ENCODE measurements around the gene CDK5RAP2. TPM values are rescaled to one million over a fixed set of nuclear protein-coding genes. Genes with fewer than 3 reads are reported as not detected.

The CDK5RAP2 gene
- total and polyA plus RNA-seq, 2 experiments from 2014 or later: 23.9 to 30.9 TPM

GRCh38 chr9:120612218-120612617 lies 32.3 kb upstream of the CDK5RAP2 start:
- Histone ChIP-seq H3K4me2 (no peak overlapping the region), H3K9me2 (replicated peaks; ENCODE audit: insufficient read depth) (no peaks in the 10 kb centered on the region), H3K27ac (no peak overlapping the region), H3K9me3 (ENCODE audit: low read depth) (no peaks in the 10 kb centered on the region), H3K79me2 (no peaks in the 10 kb centered on the region), H4K20me1 (ENCODE audit: insufficient read depth, poor library complexity, severe bottlenecking) (no peaks in the 10 kb centered on the region), H3K4me3 (no peak overlapping the region), H2AFZ (no peak overlapping the region), H3K36me3 (replicated peaks; ENCODE audit: insufficient read depth, low read depth) (no peaks in the 10 kb centered on the region), H3K4me1 (ENCODE audit: insufficient read depth) (no peaks in the 10 kb centered on the region), H3K27me3 (no peaks in the 10 kb centered on the region)
- DNase-seq (ENCODE audit: low spot score): no peak
- WGBS (ENCODE audit: low lambda C conversion rate, missing lambda C conversion rate): 74% methylated on average over 1 of the region's 1 CpG
- no peak for TF ChIP-seq EZH2phosphoT487 (IDR thresholded peaks at IDR 0.05; ENCODE audit: low read depth, severe bottlenecking, unreplicated experiment)
- TF ChIP-seq, protein P1, sequence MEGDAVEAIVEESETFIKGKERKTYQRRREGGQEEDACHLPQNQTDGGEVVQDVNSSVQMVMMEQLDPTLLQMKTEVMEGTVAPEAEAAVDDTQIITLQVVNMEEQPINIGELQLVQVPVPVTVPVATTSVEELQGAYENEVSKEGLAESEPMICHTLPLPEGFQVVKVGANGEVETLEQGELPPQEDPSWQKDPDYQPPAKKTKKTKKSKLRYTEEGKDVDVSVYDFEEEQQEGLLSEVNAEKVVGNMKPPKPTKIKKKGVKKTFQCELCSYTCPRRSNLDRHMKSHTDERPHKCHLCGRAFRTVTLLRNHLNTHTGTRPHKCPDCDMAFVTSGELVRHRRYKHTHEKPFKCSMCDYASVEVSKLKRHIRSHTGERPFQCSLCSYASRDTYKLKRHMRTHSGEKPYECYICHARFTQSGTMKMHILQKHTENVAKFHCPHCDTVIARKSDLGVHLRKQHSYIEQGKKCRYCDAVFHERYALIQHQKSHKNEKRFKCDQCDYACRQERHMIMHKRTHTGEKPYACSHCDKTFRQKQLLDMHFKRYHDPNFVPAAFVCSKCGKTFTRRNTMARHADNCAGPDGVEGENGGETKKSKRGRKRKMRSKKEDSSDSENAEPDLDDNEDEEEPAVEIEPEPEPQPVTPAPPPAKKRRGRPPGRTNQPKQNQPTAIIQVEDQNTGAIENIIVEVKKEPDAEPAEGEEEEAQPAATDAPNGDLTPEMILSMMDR (IDR thresholded peaks at IDR 0.05; ENCODE audit: poor library complexity): peak; percentile 40

DNA sequence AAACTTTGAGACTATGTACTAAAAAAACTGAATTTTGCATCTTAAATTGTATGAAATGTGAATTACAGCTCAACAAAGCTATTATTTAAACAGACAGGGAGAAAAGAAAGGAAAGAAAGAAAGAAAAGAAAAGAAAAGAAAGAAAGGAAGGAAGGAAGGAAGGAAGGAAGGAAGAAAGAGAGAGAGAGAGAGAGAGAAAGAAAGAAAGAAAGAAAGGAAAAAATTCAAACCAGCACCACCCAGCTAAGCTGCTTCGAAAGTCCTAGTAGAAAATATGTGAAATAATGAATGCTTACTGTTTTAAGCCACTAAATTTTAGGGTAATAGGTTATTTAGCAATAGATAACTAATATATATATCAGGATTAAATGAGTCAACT lies 31.7 kb upstream of the CDK5RAP2 start:
- no peaks in the 10 kb centered on the region for H3K36me3 ChIP-seq (replicated peaks; ENCODE audit: insufficient read depth, low read depth)
- TF ChIP-seq, protein P1 (IDR thresholded peaks at IDR 0.05; ENCODE audit: poor library complexity): no peak
- TF ChIP-seq EZH2 (IDR thresholded peaks at IDR 0.05; ENCODE audit: borderline replicate concordance) (no peak), EZH2phosphoT487 (IDR thresholded peaks at IDR 0.05; ENCODE audit: low read depth, severe bottlenecking, unreplicated experiment) (no peak)
- no peak overlapping the region for H3K4me3 ChIP-seq
- 91% methylated on average over 1 of the region's 1 CpG for WGBS (ENCODE audit: low lambda C conversion rate, missing lambda C conversion rate)
- no peaks in the 10 kb centered on the region for H3K9me3 ChIP-seq (ENCODE audit: low read depth)
- no peak overlapping the region for H3K4me2 ChIP-seq
- H4K20me1 ChIP-seq (ENCODE audit: insufficient read depth, poor library complexity, severe bottlenecking): no peaks in the 10 kb centered on the region
- H3K4me1 ChIP-seq (ENCODE audit: insufficient read depth): no peaks in the 10 kb centered on the region
- H3K27ac ChIP-seq: no peak overlapping the region
- H3K27me3 ChIP-seq: no peaks in the 10 kb centered on the region
- DNase-seq (ENCODE audit: low spot score): no peak
- no peak overlapping the region for H2AFZ ChIP-seq
- no peaks in the 10 kb centered on the region for H3K79me2 ChIP-seq
- H3K9me2 ChIP-seq (replicated peaks; ENCODE audit: insufficient read depth): no peaks in the 10 kb centered on the region

DNA sequence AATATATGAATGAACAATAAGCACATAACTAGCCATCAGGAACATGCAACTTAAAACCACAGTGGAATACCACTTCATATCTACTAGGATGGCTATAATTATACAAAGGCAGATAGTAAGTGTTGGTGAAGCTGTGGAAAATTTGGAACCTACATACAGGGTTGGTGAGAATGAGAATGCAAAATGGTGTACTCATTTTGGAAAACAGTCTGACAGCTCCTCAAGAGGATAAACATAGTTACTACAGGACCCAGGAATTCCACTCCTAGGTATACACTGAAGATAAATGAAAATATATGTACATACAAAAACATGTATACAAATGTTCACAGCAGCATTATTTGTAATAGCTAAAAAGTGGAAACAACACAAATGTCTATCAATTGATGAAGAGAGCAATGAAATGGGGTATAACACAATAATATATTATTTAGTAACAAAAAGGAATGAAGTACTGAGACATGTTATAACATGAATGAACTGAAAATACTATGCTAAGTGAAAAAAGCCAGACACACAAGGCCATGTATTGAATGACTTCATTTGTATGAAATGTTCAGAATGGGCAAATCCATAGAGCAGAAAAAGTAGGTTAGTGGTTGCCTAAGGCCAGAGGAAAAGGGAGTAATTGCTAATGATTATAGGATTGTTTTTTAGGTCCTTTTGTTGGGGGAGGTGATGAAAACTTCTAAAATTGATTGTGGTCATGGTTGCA lies 31.2 kb upstream of the CDK5RAP2 start:
- no peak overlapping the region for H3K4me3 ChIP-seq
- H3K4me1 ChIP-seq (ENCODE audit: insufficient read depth): no peaks in the 10 kb centered on the region
- no peak overlapping the region for H2AFZ ChIP-seq
- H3K79me2 ChIP-seq: no peaks in the 10 kb centered on the region
- H3K9me2 ChIP-seq (replicated peaks; ENCODE audit: insufficient read depth): no peaks in the 10 kb centered on the region
- H3K9me3 ChIP-seq (ENCODE audit: low read depth): no peaks in the 10 kb centered on the region
- TF ChIP-seq, protein P1 (IDR thresholded peaks at IDR 0.05; ENCODE audit: poor library complexity): peak; percentile 16
- no peak for TF ChIP-seq EZH2phosphoT487 (IDR thresholded peaks at IDR 0.05; ENCODE audit: low read depth, severe bottlenecking, unreplicated experiment)
- no peak overlapping the region for H3K4me2 ChIP-seq
- no peaks in the 10 kb centered on the region for H4K20me1 ChIP-seq (ENCODE audit: insufficient read depth, poor library complexity, severe bottlenecking)
- no peak for DNase-seq (ENCODE audit: low spot score)
- no peaks in the 10 kb centered on the region for H3K27me3 ChIP-seq
- no peak overlapping the region for H3K27ac ChIP-seq
- no peaks in the 10 kb centered on the region for H3K36me3 ChIP-seq (replicated peaks; ENCODE audit: insufficient read depth, low read depth)

DNA sequence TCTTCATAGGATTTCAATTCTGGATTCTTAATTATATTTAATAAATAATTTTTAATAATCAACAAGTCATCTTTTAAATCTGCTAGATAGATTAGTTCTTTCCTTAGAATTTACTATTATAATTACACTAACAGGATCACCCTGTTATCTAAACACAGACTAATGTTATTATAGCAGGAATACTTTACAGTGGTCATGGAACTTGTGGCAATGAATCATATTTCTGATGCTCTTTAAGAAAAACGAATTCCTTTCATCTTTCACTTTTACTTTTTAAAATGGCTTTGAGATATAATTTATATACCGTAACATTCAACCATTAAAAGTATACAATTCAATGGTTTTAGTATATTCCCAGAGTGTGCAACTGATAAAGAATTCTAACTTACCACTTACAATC lies 29.7 kb upstream of the CDK5RAP2 start:
- no peaks in the 10 kb centered on the region for H3K27me3 ChIP-seq

More for the DNA sequence above, 29.7 kb upstream of the CDK5RAP2 start:
- no peak for DNase-seq (ENCODE audit: low spot score)
- TF ChIP-seq, protein P1 (IDR thresholded peaks at IDR 0.05; ENCODE audit: poor library complexity): no peak
- TF ChIP-seq EZH2 (IDR thresholded peaks at IDR 0.05; ENCODE audit: borderline replicate concordance) (no peak), EZH2phosphoT487 (IDR thresholded peaks at IDR 0.05; ENCODE audit: low read depth, severe bottlenecking, unreplicated experiment) (no peak)
- Histone ChIP-seq H4K20me1 (ENCODE audit: insufficient read depth, poor library complexity, severe bottlenecking) (no peaks in the 10 kb centered on the region), H3K27ac (no peak overlapping the region), H3K4me1 (ENCODE audit: insufficient read depth) (no peaks in the 10 kb centered on the region), H3K4me2 (no peak overlapping the region), H3K4me3 (no peak overlapping the region), H3K9me2 (replicated peaks; ENCODE audit: insufficient read depth) (no peaks in the 10 kb centered on the region), H3K36me3 (replicated peaks; ENCODE audit: insufficient read depth, low read depth) (no peaks in the 10 kb centered on the region), H3K79me2 (no peaks in the 10 kb centered on the region), H2AFZ (no peak overlapping the region), H3K9me3 (ENCODE audit: low read depth) (no peaks in the 10 kb centered on the region)
- 94% methylated on average over 2 of the region's 2 CpGs for WGBS (ENCODE audit: low lambda C conversion rate, missing lambda C conversion rate)
